DMS153 (cell line): ENCODE measurements around the gene SIRT3.

Experiments used
- DNase-seq: peaks from one replicate; lab custom pipeline; 2025; lab: John Stamatoyannopoulos, UW

The SIRT3 gene

DNA sequence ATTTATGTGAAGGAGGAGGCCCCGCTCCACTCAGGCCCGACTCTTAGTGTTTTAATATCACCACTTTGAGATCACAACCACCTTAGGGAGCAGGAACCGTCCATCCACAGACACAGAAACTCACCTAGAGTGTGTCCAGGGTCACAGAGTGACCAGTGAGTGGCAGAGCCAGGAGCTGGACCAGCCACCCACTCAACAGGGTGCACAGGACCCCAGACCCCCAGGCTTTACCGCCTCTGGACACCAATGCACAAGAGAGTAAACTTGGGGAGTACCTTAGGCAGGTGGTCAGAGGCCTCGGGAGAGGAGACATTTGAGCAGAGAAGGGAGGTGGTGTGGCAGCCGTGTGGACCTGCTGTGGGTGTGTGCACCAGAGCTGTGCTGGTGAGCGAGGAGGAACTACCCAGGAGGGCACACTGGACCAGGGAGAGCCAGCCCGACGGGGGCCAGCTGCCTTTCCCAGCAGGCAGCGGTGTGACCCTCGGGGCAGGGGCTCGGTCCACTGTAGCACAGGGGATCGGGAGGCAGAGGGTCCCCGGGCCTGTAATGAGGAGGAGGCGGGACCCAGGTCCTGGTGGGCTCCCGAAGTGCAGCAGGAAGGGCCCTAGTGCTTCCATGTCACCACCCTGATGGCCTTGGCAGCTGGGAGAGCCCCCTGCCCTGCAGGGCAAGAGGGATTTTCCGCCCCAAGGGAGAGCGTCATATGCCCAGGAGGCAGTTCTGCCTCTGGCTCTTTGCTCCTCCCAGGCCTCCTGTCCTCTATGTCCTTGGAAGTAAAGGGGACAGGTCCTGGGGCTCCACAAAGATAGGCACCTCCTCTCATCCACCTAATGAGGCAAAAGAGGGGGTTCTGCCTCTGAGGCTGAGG is 34.5 kb upstream of the SIRT3 start:
- no peak for DNase-seq

DNA sequence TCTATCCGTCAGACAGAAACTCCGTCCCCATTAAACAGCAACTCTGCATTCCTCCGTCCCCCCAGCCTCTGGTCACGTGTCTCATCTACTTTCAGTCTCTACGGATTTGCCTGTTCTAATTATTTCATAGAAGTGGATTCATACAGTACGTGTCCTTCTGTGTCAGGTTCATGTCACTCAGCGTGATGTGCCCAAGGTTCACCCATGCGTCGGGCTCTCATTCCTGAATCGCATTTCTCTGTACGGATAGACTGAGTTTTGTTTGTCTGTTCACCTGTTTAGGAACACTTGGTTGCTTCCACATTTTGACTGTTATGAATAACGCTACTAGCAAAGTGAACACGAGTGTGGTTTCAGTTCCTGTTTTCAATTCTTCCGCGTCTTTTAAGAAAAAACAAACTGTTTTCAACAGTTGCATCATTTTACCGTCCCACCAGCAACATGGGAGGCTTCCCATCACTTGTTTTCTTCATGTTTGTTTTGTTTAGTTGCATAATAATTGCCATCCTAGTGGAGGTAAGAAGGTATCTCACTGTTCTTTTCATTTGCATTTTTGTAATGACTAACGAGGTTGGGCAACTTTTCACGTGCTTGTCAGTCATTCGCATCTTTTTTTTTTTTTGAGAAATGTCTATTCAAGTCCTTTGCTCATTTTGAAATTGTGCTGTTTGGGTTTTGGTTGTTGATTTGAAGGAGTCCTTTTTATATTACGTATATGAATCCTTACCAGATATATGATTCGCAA is 33.2 kb upstream of the SIRT3 start:
- no peak for DNase-seq

DNA sequence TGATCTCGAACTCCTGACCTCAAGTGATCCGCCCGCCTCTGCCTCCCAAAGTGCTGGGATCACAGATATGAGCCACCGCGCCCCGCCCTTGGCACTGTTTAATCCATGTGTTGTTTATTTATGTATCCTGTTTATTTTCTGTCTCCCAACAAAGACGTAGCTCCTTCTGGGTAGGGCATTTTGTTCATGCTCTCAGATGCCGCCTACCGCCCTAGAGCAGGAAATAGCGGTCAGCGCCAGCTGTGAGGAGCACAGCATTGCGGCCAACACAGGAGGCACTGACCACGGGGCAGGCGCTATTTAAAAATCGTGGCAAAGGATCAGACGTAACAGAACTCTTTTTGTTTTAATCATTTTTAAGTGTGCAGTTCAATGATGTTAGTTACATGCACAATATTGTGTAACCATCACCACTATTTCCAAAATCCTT is 32.6 kb upstream of the SIRT3 start:
- peak; percentile 11 for DNase-seq

GRCh38 chr11:267491-267994 is 31.4 kb upstream of the SIRT3 start:
- no peak for DNase-seq

- no peak for DNase-seq
Measured at GRCh38 chr11:266676-267439, 30.7 kb upstream of the SIRT3 start.

GRCh38 chr11:261624-262023 is 25.5 kb upstream of the SIRT3 start:
- no peak for DNase-seq

DNA sequence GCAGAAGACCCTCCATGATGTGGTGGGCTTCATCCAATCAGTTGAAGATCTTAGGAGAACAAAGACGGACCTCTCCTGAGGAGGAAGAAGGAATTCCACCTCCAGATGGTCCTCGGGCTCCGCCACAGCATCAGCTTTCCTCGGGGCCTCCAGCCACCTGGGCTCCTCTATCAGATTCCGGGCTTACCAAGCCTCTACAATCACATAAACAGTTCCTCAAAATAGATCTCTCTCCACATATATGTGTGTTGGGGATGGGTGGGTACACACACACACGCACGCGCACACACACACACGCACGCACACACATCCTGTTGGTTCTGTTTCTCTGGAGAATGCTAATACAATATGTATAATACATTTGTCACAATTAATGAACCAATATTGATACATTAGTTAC is 23.3 kb upstream of the SIRT3 start:
- no peak for DNase-seq

DNA sequence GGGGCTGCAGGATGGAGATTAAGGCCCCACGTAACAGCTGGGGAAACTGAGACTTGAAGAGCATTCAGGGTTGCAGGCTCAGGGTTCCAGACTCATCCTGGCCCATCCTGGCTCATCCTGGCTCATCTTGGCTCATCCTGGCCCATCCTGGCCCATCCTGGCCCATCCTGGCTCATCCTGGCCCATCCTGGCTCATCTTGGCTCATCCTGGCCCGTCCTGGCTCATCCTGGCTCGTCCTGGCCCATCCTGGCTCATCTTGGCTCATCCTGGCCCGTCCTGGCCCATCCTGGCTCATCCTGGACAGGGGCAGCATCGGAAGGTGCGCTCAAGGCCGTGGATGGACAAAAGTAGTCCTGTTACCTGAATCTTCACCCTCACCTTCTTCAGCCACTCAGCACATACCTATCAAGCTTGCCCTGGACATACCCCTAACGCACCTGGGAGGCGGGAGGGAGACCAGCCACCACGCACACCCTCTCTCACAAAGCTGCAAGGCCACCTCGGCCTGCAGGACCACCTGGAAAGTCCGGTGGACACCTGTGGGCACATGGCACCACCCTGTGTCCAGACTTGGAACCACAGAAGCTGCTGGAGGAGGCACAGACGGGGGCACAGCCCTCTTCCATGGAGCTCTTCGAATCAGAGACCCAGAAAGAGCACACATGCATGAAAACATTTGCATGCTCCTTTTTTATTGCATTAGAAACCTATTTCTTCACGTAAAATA is 21.8 kb upstream of the SIRT3 start:
- no peak for DNase-seq

DNA sequence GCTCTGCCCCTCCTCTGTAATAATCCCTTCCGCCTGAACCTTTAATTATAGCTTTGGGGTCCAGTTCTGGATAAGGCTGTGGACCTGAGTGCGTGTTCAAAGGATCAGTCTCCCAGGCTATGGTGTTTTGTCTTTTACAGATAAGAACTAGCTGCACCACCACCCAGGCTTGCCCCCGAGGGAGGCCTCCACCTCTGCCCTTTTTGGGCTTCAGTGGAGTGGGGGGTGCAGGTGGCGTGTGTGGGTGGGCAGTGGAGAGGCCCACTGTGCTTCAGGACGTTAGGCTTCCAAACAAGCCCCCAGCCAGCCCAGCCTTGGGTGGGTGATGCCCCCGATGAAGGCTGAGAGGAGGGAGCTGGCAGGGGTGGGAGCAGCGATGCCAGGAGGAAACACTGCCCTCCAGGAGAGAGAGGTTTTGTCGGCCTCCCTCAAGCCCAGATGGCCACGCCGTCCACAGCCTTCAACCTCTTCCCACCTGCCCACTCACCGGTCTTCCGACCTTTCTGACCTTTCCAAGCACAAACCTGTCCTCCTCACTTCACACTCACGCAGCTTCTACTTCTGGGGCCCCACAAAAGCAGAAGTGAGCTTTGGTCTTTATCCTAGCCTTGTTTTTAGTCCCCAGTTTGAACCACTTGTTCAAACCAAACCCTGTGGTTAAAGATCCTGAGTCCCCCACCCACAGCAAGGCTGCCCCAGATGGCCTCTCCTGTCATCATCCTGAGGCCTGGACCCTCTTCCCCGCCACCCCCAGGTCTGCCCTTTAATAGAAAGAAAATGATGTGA is 21.0 kb upstream of the SIRT3 start:
- DNase-seq: no peak

- no peak for DNase-seq
Measured at GRCh38 chr11:255816-256215, 19.7 kb upstream of the SIRT3 start.

DNA sequence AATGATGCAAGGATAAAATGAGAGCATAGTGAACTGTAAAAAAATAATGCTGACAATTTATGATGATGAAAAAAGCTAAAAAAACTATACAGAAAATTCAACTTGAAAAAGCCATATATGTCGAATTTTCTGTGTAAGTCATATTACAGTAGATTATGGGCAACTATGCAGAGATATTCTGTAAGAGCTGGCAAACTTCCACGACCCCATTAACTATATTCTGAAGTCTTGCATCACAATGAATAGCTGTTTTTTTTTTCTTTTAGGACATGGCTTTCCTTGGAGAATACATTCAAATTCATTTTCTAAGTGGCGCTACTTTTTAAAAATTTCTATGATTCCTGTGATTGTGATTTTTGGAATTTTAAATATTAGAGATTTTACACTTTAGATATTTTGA is 19.0 kb upstream of the SIRT3 start:
- DNase-seq: no peak

- no peak for DNase-seq
Measured at GRCh38 chr11:253886-254270, 17.7 kb upstream of the SIRT3 start.

DNA sequence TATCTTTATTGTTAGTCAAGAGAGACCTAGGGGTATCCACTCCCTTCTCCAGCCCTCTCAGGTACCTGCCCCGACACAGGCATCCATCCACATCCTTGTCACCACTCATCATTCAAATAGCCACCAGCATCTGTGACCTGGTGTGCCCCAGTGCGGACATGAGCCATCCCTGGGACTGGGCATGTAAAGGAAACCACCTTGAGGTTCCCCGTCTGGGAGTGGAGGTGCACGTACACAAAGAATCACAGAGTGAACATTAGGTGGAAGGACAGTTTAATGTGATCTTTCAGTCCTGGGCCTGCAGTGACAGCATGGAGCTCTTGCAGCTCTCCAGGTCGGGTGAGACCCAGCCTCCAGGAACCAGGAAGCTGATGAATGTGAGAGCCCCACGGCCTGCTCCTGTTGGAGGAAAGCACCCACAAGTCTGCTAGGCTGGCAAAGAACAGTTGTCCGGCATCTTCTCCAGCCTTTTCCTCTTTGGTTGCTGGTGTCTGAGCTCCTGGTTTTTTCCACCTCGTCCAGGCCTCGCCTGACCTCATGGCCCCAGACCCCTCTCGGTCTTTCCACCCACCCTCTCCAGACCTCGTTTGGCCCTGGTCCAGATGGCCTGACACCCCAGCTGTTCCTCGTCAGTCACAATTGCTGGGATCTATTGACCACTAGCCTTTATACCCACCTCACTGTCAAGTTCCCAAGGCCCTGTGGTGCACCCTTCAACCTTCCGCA is 17.2 kb upstream of the SIRT3 start:
- DNase-seq: no peak

GRCh38 chr11:252666-253065 is 16.5 kb upstream of the SIRT3 start:
- DNase-seq: no peak

DNA sequence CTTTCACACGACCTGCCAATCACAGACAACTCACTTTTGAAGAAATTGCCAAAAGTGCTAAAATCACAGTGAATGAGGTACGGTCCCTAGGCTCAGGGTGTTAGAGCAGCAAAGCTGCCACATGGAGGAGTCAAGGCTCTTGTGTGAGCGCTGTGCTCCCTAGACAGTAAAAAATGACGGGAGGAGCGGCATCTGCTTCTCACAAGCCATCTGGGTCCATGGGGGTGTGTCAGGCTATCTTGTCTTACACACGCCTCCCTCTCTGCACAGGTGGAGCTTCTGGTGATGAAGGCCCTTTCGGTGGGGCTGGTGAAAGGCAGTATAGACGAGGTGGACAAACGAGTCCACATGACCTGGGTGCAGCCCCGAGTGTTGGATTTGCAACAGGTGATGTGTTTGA is 15.4 kb upstream of the SIRT3 start:
- DNase-seq: no peak

- peak; percentile 13 for DNase-seq
Measured at GRCh38 chr11:250740-251299, 14.7 kb upstream of the SIRT3 start.

DNA sequence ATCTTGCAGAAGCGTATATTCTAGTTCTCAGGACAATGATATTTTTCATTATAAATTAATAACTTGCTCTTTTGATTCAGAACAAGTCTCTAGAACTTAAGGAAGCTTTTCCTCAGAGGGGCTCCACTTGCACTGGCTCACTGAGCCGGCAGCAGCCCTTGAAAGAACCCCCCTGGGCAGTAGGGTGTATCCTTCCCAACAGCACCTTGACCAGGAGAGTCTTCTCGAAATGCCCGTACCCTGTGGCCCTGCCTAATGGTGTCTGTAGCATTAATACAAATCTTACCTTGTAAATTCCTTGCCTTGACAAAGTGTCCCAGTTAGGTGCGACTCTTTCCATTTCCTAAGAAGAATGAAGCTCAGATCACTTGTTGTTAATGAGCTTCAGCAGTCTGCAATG is 14.1 kb upstream of the SIRT3 start:
- DNase-seq: no peak

DNA sequence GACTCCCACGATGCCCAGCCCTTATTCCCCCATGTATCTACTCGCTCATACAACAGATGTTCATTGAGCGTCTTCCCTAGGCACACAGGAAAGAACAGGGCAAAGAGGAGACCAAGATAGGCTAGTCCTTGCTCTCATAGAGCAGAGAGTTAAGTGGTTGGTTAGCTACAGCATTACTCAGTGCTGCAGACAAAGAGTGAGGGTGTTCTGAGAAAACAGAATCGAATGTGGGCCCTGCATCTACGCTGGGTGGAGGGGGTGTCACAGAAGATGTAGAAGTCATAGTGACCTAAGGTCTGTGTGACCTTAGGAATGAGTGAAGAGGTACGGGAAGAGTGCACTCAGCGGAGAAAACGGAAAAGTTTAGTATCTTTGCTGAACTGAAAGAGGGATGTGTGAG is 12.9 kb upstream of the SIRT3 start:
- DNase-seq: no peak

DNA sequence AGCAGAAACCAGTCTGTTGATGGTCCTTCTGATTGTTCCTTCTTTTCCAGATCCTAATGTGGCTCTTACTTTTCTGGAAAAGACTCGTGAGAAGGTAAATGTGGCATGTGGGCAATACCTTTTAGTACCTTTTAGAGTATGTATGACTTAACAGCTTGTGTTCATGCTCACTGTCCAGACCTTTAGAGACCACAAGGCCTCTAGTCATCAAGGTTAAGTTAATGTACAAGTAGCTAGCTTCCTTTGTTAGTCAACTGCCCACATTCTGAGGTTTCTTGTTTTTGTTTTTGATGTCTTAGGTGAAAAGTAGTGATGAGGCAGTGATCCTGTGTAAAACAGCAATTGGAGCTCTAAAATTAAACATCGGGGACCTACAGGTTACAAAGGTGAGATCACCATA is 8.2 kb upstream of the SIRT3 start:
- DNase-seq: no peak

DNA sequence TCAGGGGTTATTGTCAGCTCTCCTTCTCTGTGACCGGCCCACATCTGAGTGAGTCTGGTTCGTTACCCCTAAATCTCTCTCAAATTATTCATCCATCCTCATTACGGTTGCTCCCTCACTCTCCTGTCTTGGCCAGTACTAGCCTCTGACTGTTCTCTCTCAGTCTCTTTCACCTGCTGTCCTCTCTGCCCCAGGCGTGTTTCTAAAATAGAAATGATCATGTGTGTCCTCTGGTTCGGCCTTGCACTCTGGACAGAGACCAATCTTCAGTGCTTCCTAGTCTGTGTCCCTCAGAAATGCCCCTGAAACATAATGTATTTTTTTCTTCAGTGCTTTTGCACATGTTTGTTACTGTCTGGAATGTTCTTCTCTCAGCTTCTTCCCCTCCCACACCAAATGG is 5.5 kb upstream of the SIRT3 start:
- no peak for DNase-seq
